Measurements from ENCODE around the gene IREB2. TPM values are rescaled to one million over a fixed set of nuclear protein-coding genes. Genes with fewer than 3 reads are reported as not detected.
"Not testable (repeated sequence)": the region's sequence is repeated elsewhere in the genome, so short reads cannot be mapped to it uniquely, and the experiment has no call there.

Gene IREB2, protein sequence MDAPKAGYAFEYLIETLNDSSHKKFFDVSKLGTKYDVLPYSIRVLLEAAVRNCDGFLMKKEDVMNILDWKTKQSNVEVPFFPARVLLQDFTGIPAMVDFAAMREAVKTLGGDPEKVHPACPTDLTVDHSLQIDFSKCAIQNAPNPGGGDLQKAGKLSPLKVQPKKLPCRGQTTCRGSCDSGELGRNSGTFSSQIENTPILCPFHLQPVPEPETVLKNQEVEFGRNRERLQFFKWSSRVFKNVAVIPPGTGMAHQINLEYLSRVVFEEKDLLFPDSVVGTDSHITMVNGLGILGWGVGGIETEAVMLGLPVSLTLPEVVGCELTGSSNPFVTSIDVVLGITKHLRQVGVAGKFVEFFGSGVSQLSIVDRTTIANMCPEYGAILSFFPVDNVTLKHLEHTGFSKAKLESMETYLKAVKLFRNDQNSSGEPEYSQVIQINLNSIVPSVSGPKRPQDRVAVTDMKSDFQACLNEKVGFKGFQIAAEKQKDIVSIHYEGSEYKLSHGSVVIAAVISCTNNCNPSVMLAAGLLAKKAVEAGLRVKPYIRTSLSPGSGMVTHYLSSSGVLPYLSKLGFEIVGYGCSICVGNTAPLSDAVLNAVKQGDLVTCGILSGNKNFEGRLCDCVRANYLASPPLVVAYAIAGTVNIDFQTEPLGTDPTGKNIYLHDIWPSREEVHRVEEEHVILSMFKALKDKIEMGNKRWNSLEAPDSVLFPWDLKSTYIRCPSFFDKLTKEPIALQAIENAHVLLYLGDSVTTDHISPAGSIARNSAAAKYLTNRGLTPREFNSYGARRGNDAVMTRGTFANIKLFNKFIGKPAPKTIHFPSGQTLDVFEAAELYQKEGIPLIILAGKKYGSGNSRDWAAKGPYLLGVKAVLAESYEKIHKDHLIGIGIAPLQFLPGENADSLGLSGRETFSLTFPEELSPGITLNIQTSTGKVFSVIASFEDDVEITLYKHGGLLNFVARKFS
- total RNA-seq, result 33.0 TPM

DNA sequence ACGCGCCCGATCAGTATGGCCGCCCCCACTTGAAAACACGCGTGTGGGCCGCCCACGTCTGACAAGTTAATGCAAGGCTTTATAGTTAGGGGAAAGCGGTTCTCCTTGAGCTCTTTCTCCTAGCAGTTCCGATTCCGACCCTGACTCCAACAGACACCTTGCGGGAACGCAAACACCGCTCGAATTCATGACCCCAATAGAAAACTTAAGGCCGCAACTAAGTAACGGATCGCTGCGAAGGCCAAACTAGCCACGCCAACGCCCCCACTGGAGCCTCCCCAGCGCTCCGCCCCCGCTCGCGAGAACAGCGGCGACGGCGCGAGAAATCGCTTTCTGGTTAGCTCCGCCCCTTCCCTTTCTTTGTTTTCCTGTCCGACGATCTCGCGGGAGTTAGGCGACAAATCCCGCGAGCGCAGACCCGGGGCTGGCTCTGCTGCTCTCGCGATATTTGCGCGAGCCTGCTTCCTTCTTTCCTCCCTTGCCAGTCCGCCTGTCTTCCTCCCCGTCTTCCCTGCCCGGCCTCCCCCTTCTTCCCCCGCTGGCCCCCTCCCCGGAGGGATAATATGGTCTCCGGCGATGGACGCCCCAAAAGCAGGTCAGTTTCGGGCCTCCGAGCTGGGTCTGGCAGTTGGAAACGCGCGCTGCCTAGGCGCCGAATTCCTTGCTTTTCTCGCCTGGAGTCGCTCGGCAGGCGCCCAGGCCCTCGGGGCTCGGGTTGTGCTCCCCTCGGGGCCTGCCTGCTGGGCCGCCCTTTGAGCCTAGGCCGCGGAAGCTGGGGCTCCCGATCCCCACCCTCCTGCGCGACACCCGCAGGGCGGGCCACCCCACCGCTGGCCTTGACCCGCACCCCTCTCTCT is at the start of gene IREB2:
Gene IREB2, plus strand, starts transcription at position 455 of the 857 bp plus-strand sequence. Its CDS starts 122 bp downstream, at position 577.
- ATAC-seq, result peak; percentile 95

DNA sequence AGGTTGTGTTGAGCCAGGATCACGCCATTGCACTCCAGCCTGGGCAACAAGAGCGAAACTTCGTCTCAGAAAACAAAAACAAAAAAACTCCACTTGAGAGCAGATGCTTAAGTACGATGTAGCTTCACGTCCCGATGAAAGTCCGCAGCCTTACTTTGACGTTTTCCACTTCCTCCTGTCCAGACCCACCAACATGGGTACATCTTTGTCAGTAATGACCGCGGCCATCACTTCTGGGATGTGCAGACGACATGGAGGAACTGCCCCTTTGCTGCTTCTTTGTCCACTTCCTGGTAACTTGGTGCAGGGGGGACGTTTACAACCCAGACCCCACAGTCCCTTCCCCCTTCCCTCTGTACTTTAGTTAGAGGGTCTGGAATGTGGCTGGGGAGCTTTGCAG is 49.2 kb upstream of the IREB2 start:
- ATAC-seq, result no peak

DNA sequence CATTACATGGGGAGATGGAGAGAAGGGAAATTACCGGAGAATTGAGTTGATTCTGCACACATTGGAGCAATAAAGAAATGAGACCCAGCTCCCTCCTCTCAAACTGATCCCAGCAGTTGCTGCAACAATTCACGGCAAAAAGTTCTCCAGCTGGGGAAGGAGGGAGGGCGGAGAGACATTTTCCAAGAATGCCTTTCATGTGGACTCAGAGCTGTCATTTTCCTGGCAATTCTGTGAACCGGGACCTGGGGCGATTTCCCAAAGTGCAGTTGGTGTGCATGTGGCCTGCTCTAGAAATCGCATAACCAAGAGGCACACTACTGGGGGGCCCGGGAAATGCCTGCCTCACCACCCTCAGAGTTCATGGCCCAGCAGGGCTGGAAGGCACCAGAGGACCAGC is 48.7 kb upstream of the IREB2 start:
- ATAC-seq, result no peak

DNA sequence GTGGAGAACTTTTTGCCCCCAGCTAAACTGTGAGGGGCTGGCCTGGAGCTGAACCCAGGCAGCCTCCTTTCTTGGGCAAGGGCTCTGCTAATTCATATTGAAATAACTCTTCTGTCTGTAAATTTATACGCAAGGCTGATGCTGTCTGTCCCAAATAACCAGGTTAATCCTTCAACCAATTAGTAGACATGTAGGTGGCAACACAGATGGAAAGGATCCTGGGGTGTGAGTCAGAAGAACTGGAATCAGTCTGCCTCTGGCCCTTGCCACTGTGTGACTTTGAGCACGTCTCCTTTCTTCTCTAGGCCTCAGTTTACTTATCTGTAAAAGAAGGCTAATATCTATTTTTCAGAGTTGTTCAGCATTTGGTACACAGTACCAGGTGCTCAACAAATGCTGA is 48.3 kb upstream of the IREB2 start:
- ATAC-seq, result no peak

DNA sequence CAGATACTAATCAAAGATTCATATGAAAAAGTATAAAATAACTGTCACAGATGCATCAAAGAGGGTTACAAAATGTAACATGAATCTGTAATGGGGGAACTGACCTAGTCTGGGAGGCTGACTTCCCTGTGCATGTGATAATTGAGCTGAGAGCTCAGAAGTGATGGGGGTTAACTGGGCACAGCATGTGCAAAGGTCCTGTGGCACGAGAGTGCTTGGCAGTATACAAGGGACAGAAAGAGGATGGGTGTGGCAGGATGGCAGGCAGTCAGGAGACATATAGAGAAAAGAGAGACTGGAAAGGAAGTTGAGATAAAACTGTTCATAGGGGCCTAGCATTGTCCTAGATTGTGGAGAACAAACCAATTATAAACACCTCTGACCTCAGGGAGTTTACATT is 47.8 kb upstream of the IREB2 start:
- no peak for ATAC-seq

DNA sequence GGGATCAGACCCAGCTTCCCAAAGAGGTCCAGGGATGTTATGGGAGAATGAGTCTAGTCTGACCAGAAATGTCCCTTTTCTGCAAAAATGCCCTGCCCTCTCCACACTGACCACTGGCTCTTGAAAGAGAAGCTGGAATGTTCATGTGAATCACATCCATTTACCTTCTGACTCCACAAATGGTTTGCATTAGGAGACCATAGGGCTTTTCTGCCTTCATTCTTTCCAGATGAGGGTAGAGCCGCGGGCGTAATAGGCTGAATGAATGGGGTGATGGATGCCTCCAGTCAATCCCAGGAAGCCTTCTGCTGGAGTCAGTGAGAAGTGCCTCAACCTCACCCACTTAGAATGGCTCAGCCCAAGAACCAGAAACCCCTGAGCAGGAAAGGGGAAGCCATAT is 47.2 kb upstream of the IREB2 start:
- ATAC-seq, result no peak

DNA sequence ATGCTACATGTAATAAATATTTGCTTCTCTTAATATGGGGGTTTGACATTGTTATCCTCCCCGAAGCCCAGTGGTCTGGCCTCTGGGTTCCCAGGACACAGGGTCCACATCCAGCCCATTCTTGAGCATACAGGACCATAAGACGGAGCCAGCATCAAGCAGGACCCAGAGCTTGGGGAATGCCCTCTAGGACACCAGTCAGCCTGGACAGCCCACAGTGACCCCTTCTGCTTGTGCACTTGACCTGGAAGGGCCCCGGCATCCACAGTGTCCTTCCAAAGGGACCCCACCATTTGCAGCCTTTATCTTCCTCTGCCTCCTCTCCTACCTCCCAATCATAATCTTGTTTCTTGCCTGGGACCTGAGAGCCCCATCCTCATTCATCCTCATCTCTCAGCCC is 46.2 kb upstream of the IREB2 start:
- ATAC-seq, result no peak

DNA sequence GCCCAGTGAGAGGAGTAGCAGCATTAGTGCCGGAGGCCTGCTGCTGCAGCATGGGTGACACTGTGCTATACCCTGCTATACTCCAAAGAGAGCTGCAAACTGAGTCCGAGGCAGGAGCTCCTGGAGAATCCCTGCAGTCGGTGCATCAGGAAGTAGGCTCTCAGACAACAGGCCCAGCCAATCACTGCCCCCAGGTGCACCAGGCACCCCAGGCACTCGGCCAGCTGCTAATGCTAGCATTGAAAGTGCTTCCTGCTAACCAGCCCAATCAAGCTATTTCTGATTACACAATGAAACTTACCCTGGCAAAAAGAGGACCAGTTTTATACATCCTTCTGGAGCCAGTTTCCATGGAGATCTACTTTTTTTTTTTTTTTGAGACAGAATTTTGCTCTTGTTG is 45.6 kb upstream of the IREB2 start:
- ATAC-seq, result peak; percentile 86

DNA sequence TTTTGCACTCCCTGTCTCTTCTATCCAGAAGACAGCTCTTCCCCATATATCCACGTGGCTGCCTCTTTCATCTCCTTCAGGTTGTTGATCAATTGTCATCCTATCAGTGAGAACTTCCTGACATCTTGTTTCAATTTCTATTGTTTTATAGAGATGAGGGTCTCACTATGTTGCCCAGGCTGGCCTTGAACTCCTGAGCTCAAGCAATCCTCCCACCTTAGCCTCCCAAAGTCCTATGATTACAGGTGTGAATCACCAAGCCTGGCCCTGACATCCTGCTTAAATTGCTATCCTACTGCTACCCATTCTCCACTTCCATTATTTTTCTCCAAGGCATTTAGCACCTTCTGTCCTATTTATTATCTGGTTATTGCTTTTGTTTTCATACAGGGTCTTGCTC is 44.9 kb upstream of the IREB2 start:
- ATAC-seq, result no peak

DNA sequence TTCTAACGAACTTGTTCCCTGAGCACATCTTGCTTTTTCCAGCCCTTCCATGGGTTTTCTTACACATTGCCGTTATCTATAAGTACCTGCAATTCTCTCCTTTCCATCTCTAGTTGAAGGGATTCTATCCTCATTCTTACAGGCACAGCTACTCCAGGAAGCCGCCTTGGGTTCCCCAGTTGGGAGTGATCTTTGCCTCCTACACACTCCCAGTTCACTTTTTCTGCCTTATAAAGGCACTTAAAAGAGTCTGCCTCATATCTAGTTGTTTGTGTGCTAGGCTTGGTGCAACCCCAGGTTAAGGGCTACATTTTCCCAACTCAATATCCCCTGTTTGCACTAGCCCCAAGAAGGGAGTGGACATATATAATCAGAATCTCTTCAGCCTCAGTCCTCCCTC is 44.0 kb upstream of the IREB2 start:
- no peak for ATAC-seq

DNA sequence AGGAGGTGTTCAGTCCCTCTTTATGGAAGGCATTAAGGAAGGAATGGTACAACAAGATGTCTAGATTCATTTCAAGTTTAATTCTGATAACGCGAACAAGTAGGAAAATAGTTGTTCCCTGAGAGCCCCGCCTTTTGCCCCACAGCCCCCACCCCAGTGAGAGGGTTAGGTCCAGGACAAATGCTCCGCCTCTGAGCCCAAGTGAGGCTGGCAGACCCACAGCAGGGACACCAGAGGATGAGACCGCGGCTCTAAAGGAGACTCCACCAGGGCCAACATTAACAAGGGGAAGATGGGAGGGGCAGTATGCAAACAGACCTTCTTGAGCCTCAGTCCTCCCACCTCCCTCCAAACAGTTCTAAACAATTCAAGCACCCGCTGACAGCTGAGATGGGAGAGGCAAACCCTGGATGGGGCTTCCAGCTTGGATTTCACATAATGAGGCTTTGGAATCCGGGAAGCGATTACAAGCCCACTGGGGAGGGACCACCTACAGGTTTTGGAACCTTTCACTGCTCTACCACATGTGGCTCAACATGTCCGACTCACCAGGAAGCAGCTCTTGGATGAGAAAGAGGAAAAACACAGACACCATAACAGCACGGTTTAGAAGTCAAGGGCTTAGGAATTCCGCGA is 42.9 kb upstream of the IREB2 start:
- no peak for ATAC-seq

DNA sequence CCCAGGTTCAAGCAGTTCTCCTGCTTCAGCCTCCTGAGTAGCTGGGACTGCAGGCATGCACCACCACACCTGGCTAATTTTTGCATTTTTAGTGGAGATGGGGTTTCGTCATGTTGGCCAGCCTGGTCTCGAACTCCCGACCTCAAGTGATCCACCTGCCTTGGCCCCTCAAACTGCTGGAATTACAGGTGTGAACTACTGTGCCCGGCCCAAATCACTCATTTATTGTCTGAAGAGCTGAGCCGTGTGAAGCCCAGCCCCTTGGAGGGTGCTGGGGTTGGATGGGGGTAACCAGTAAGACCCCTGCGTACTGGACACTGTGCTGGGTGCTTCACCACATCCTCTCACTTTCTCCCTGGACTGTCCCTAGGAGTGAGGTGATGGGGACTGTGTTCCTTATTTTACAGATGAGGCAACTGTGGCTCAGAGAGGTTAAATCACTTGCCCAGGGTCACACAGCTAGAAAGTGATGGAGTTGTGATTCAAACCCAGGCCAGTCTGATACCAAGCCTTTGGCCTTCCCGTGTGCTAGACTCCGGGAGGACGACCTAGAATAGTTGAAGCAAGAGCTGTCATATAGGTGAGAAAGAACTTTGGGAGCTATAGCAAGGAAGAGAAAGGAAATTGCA is 41.7 kb upstream of the IREB2 start:
- ATAC-seq, result peak; percentile 6

DNA sequence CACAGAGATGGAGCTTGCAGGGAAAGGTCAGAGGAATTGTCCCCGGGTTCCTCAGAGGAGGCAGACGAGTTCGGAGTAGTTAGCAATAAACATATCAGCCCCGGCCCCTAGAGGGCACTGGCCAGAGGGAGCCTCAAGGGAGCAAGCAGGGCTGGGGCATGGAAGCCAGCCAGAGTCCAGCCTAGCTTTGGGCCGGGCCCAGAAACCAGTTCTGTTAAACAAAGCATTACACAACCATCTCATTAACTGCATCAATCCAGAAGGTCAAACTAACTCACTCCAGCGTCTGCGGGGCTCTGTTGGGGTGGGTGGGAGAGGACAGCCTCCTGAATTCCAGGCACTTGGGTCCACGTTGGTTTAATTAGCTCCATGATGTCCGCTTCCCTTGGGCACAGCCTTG is 41.0 kb upstream of the IREB2 start:
- peak; percentile 63 for ATAC-seq

DNA sequence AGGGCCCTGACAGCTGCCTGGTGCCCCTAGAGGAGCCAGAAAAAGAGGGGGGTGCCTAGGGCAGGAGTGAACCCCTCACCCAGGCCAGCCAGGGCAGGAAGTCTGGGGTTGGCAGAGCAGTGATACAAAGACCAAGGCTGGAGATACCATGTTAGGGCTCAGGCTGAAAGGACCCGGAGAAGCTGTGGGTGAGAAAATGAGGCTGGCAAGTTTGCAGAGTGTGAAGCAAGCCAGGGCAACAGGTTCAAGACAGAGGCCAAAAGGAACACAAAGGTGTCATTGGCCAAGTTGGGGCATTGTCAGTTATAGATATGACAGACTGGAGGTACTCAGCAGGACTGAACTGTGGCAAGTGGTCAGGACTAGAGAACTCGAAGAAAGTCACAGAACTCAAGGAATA is 40.6 kb upstream of the IREB2 start:
- ATAC-seq, result peak; percentile 11

DNA sequence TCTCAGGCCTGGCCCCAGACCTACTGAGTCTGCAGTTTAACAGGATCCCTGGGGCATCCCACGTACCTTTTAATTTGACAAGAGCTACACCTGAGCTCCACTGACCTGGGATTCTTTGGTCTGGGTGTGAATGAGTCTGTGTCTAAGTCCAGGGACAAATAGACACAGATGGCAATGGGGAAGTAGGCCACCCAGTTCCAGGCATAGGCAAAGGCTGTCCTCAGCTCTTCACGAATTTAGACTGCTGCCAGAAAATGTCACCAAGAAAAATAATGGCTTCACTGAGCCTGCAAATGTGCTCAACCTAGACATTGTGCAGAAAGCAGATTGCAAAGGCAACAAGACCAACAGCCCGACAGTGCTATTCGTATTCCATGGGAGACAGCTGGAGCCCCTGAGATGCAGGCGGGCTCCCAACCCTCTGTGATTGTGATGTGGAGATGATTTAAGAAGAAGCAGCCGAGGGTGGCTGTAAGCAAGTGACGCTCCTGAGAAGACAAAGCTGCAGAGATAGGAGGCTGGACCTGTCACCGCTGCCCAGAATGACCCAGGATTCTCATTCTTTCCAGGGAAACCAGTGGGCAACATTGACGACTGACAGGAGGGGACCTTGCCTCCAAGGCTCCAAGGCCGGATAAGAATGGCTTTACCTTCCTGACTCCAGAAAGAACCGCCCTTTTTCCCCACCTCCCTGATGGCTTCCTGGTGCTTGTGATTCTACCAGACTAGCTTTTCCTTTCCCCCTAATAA is 39.8 kb upstream of the IREB2 start:
- no peak for ATAC-seq

DNA sequence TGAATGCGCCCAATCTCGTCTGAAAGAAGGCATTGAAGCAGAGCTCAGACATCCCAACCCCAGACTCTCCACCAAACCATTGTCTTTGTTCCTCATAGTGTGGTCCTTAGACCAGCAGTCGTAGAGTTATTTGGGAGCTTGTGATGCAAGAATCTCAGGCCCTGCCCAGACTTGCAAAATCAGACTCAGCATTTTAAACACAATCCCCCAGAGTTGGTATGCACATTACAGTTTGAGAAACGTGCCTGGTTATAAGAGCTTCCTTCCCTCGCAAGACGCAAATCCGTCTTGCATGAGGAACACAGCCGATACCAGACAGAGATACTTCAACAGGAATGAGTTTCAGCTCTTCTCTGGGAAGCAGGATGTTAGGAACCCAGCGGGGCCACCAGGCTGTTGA is 38.9 kb upstream of the IREB2 start:
- ATAC-seq, result no peak

DNA sequence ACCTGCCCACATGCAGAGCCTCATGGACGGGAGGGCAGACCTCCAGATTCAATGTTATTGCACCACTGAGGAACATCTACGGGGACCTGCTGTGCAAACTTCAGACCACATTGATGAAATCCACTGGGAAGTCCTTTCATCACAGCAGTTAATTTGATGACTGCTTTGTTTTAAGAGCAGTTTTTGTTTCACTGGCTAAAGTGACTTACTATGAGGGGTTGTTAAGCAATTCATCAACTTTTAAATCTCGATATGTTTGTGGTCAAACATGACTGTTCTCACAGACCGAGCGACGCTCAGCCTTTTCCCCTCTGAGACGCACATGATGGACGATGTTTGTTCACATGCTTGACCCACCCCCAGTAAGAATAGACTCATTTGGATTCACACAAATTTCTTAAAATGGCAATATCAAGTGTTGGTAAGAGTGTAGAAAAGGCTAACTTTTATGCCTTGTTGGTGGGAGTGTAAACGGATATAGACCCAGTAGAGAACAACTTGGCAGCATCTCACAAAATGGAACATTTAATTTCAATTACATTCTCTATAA is 35.9 kb upstream of the IREB2 start:
- no peak for ATAC-seq

DNA sequence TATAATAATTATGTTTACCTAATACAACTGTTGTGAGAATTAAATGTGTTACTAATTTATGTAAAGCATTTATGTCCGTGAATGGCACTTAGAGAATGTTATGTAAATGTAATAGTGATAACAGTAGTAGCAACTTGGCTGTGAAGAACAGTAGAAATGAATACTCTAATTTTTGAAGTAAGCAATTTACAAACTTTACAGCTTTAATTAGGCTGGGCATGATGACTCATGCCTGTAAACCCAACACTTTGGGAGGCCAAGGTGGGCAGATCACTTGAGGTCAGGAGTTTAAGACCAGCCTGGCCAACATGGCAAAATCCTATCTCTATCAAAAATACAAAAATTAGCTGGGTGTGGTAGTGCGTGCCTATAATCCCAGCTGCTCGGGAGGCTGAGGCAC is 33.9 kb upstream of the IREB2 start:
- no peak for ATAC-seq

DNA sequence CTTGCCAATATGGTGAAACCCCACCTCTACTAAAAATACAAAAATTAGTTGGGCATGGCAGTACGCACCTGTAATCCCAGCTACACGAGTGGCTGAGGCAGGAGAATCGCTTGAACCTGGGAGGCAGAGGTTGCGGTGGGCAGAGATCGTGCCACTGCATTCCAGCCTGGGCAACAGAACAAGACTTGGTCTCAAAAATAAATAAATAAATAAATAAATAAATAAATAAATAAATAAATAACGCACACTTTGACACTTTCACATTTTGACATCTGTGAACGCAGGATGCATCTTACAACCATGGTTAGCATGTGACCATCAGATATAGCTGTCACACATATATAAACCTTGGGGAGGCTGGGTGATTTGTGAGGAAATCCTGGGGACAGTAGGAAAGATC is 33.2 kb upstream of the IREB2 start:
- not testable (repeated sequence) for ATAC-seq

DNA sequence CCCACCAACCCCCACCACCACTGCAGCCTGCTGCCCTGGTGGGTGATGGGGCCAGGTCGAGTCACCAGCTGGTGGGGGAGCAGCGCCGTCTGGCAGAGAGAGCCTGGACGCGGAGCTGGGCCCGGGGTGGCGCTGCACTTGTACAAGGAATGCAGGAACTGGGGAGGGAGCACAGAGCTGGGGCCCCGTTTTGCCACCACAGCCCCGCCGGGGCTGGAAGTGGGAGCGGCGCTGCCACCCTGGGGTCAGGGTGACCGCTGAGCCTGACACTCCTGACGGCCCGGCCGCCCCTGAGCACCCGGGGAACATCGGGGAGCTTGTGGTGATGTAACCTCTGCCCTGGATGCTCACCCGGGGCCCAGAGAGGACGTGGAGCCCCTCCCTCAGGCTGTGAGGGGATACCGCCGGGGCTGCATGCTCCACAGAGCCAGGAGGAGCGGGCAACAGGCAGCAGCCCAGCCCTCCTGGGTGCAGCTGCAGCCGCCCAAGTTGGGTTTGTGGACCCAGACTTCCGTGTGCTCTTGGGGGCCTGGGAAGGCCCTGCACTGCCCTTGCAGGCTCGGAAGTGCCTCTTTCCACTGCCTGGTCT is 32.6 kb upstream of the IREB2 start:
- ATAC-seq, result no peak

Data from esophagus mucosa (tissue), 1 donor.